ENCODE data around the gene TRIM24.

The TRIM24 gene

GRCh38 chr7:138514044-138514443, 54.0 kb downstream of the TRIM24 start:
- H3K36me3 ChIP-seq (ENCODE audit: insufficient read depth, insufficient read length, low read length): peaks cover 60% of the 10 kb centered on the region
- no peaks in the 10 kb centered on the region for H3K4me1 ChIP-seq (ENCODE audit: insufficient read depth, insufficient read length)
- no peak overlapping the region for H3K4me3 ChIP-seq (ENCODE audit: insufficient read length, low read depth)
- H3K27me3 ChIP-seq (ENCODE audit: insufficient read depth, insufficient read length): no peaks in the 10 kb centered on the region
- H3K9me3 ChIP-seq (ENCODE audit: insufficient read depth, low read length): peaks cover 16% of the 10 kb centered on the region
- TF ChIP-seq SUZ12 (IDR thresholded peaks at IDR 0.05; ENCODE audit: extremely low read depth, insufficient read depth, insufficient read length): no peak
- no peak for TF ChIP-seq YY1 (IDR thresholded peaks at IDR 0.05; ENCODE audit: insufficient read depth, insufficient read length)
- TF ChIP-seq ZNF274 (IDR thresholded peaks at IDR 0.05; ENCODE audit: low read depth, low read length): no peak
- DNase-seq (ENCODE audit: low read depth, low spot score): no peak
- no peak overlapping the region for H3K9ac ChIP-seq (ENCODE audit: insufficient read length, low read depth)

- H3K9me3 ChIP-seq (ENCODE audit: insufficient read depth, low read length): peaks cover 16% of the 10 kb centered on the region
- H3K27me3 ChIP-seq (ENCODE audit: insufficient read depth, insufficient read length): no peaks in the 10 kb centered on the region
- H3K9ac ChIP-seq (ENCODE audit: insufficient read length, low read depth): no peak overlapping the region
- H3K36me3 ChIP-seq (ENCODE audit: insufficient read depth, insufficient read length, low read length): peaks cover 66% of the 10 kb centered on the region
- no peak overlapping the region for H3K4me3 ChIP-seq (ENCODE audit: insufficient read length, low read depth)
- TF ChIP-seq YY1 (IDR thresholded peaks at IDR 0.05; ENCODE audit: insufficient read depth, insufficient read length) (no peak), ZNF274 (IDR thresholded peaks at IDR 0.05; ENCODE audit: low read depth, low read length) (no peak), SUZ12 (IDR thresholded peaks at IDR 0.05; ENCODE audit: extremely low read depth, insufficient read depth, insufficient read length) (no peak)
- no peaks in the 10 kb centered on the region for H3K4me1 ChIP-seq (ENCODE audit: insufficient read depth, insufficient read length)
- no peak for DNase-seq (ENCODE audit: low read depth, low spot score)
Observed at GRCh38 chr7:138515001-138515528, 55.0 kb downstream of the TRIM24 start.

GRCh38 chr7:138519061-138519798, 59.2 kb downstream of the TRIM24 start:
- H3K36me3 ChIP-seq (ENCODE audit: insufficient read depth, insufficient read length, low read length): peaks cover 66% of the 10 kb centered on the region

GRCh38 chr7:138520742-138521141, 60.7 kb downstream of the TRIM24 start:
- Histone ChIP-seq H3K4me3 (ENCODE audit: insufficient read length, low read depth) (no peak overlapping the region), H3K36me3 (ENCODE audit: insufficient read depth, insufficient read length, low read length) (peaks cover 73% of the 10 kb centered on the region), H3K9me3 (ENCODE audit: insufficient read depth, low read length) (peaks cover 8% of the 10 kb centered on the region), H3K27me3 (ENCODE audit: insufficient read depth, insufficient read length) (no peaks in the 10 kb centered on the region), H3K4me1 (ENCODE audit: insufficient read depth, insufficient read length) (no peaks in the 10 kb centered on the region), H3K9ac (ENCODE audit: insufficient read length, low read depth) (no peak overlapping the region)
- no peak for DNase-seq (ENCODE audit: low read depth, low spot score)
- TF ChIP-seq ZNF274 (IDR thresholded peaks at IDR 0.05; ENCODE audit: low read depth, low read length) (no peak), SUZ12 (IDR thresholded peaks at IDR 0.05; ENCODE audit: extremely low read depth, insufficient read depth, insufficient read length) (no peak), YY1 (IDR thresholded peaks at IDR 0.05; ENCODE audit: insufficient read depth, insufficient read length) (no peak)

More at GRCh38 chr7:138519061-138519798, 59.2 kb downstream of the TRIM24 start:
- no peak for TF ChIP-seq YY1 (IDR thresholded peaks at IDR 0.05; ENCODE audit: insufficient read depth, insufficient read length)
- no peak for TF ChIP-seq ZNF274 (IDR thresholded peaks at IDR 0.05; ENCODE audit: low read depth, low read length)
- TF ChIP-seq SUZ12 (IDR thresholded peaks at IDR 0.05; ENCODE audit: extremely low read depth, insufficient read depth, insufficient read length): no peak
- Histone ChIP-seq H3K9ac (ENCODE audit: insufficient read length, low read depth) (no peak overlapping the region), H3K4me3 (ENCODE audit: insufficient read length, low read depth) (no peak overlapping the region), H3K4me1 (ENCODE audit: insufficient read depth, insufficient read length) (no peaks in the 10 kb centered on the region), H3K9me3 (ENCODE audit: insufficient read depth, low read length) (no peaks in the 10 kb centered on the region; the same call in 1 of the 2 replicates), H3K27me3 (ENCODE audit: insufficient read depth, insufficient read length) (no peaks in the 10 kb centered on the region)
- DNase-seq (ENCODE audit: low read depth, low spot score): no peak

GRCh38 chr7:138521837-138522461, 61.9 kb downstream of the TRIM24 start:
- Histone ChIP-seq H3K27me3 (ENCODE audit: insufficient read depth, insufficient read length) (no peaks in the 10 kb centered on the region), H3K4me1 (ENCODE audit: insufficient read depth, insufficient read length) (no peaks in the 10 kb centered on the region), H3K9me3 (ENCODE audit: insufficient read depth, low read length) (peaks cover 20% of the 10 kb centered on the region), H3K36me3 (ENCODE audit: insufficient read depth, insufficient read length, low read length) (peaks cover 72% of the 10 kb centered on the region), H3K9ac (ENCODE audit: insufficient read length, low read depth) (no peak overlapping the region), H3K4me3 (ENCODE audit: insufficient read length, low read depth) (no peak overlapping the region)
- no peak for TF ChIP-seq ZNF274 (IDR thresholded peaks at IDR 0.05; ENCODE audit: low read depth, low read length)
- TF ChIP-seq YY1 (IDR thresholded peaks at IDR 0.05; ENCODE audit: insufficient read depth, insufficient read length): no peak
- no peak for TF ChIP-seq SUZ12 (IDR thresholded peaks at IDR 0.05; ENCODE audit: extremely low read depth, insufficient read depth, insufficient read length)
- no peak for DNase-seq (ENCODE audit: low read depth, low spot score)

GRCh38 chr7:138524259-138524658, 64.2 kb downstream of the TRIM24 start:
- H3K4me1 ChIP-seq (ENCODE audit: insufficient read depth, insufficient read length): no peaks in the 10 kb centered on the region
- H3K36me3 ChIP-seq (ENCODE audit: insufficient read depth, insufficient read length, low read length): peaks cover 61% of the 10 kb centered on the region
- no peak for DNase-seq (ENCODE audit: low read depth, low spot score)
- peaks cover 33% of the 10 kb centered on the region for H3K9me3 ChIP-seq (ENCODE audit: insufficient read depth, low read length)
- no peak overlapping the region for H3K9ac ChIP-seq (ENCODE audit: insufficient read length, low read depth)
- no peaks in the 10 kb centered on the region for H3K27me3 ChIP-seq (ENCODE audit: insufficient read depth, insufficient read length)
- TF ChIP-seq ZNF274 (IDR thresholded peaks at IDR 0.05; ENCODE audit: low read depth, low read length) (no peak), SUZ12 (IDR thresholded peaks at IDR 0.05; ENCODE audit: extremely low read depth, insufficient read depth, insufficient read length) (no peak), YY1 (IDR thresholded peaks at IDR 0.05; ENCODE audit: insufficient read depth, insufficient read length) (no peak)
- no peak overlapping the region for H3K4me3 ChIP-seq (ENCODE audit: insufficient read length, low read depth)

- Histone ChIP-seq H3K4me1 (ENCODE audit: insufficient read depth, insufficient read length) (no peaks in the 10 kb centered on the region), H3K9ac (ENCODE audit: insufficient read length, low read depth) (no peak overlapping the region), H3K27me3 (ENCODE audit: insufficient read depth, insufficient read length) (no peaks in the 10 kb centered on the region), H3K4me3 (ENCODE audit: insufficient read length, low read depth) (no peak overlapping the region), H3K36me3 (ENCODE audit: insufficient read depth, insufficient read length, low read length) (peaks cover 56% of the 10 kb centered on the region), H3K9me3 (ENCODE audit: insufficient read depth, low read length) (peaks cover 36% of the 10 kb centered on the region)
- TF ChIP-seq ZNF274 (IDR thresholded peaks at IDR 0.05; ENCODE audit: low read depth, low read length): no peak
- no peak for TF ChIP-seq SUZ12 (IDR thresholded peaks at IDR 0.05; ENCODE audit: extremely low read depth, insufficient read depth, insufficient read length)
- TF ChIP-seq YY1 (IDR thresholded peaks at IDR 0.05; ENCODE audit: insufficient read depth, insufficient read length): no peak
- no peak for DNase-seq (ENCODE audit: low read depth, low spot score)
Observed at GRCh38 chr7:138525757-138526156, 65.7 kb downstream of the TRIM24 start.

Data from NT2/D1 (cell line).